GM12878 (cell line): ENCODE data around the gene NDEL1.

Experiments
- CTCF ChIP-seq, 3 experiments: IDR thresholded peaks in 2 of 3; conservative IDR thresholded peaks in 1 of 3; 2 replicates each; pipeline ENCODE4 v1.5.1; 2011; ENCODE audit warnings: low read depth in 3 of 3, low read length in 3 of 3, mild to moderate bottlenecking in 3 of 3, control low read depth in 2 of 3, moderate library complexity in 2 of 3, inconsistent platforms in 1 of 3, mixed read lengths in 1 of 3; ENCODE audit not compliant: control insufficient read depth in 2 of 3, insufficient read depth in 1 of 3; ENCODE audit errors: extremely low read depth in 1 of 3
- E4F1 ChIP-seq: fragments of 450-650 bp; IDR thresholded peaks from 2 replicates; pipeline ENCODE4 v1.6.1; 2018; ENCODE audit warnings: borderline replicate concordance, mild to moderate bottlenecking; ENCODE audit not compliant: partially characterized antibody
- EZH2 ChIP-seq: IDR thresholded peaks from 2 replicates; pipeline ENCODE4 v1.6.1; 2012; ENCODE audit warnings: low read depth, mild to moderate bottlenecking, control low read depth, inconsistent platforms, low read length, borderline replicate concordance; ENCODE audit not compliant: control insufficient read depth
- POLR2AphosphoS5 ChIP-seq: IDR thresholded peaks from 2 replicates; pipeline ENCODE4 v1.6.1; 2011; ENCODE audit warnings: mild to moderate bottlenecking, low read length, inconsistent platforms
- SUZ12 ChIP-seq: fragments of 200-600 bp; sonication (generic); IDR thresholded peaks from one replicate; pipeline ENCODE4 v1.6.1; 2018; ENCODE audit warnings: antibody characterized with exemption, mild to moderate bottlenecking; ENCODE audit not compliant: unreplicated experiment
- TCF12 ChIP-seq: IDR thresholded peaks from 2 replicates; pipeline ENCODE4 v1.6.1; 2011; ENCODE audit warnings: low read depth, mild to moderate bottlenecking, low read length
- TCF3 ChIP-seq: IDR thresholded peaks from 2 replicates; pipeline ENCODE4 v1.6.1; 2012; ENCODE audit warnings: low read depth, mild to moderate bottlenecking, low read length, borderline replicate concordance; ENCODE audit not compliant: insufficient read depth

GRCh38 chr17:8426094-8426720, 9.5 kb upstream of the NDEL1 start:
- TF ChIP-seq TCF12 (no peak), EZH2 (no peak), POLR2AphosphoS5 (no peak), SUZ12 (no peak), CTCF (IDR thresholded peaks at IDR 0.05 in 2 of 3, conservative IDR thresholded peaks at IDR 0.05 in 1 of 3; ENCODE audit: control insufficient read depth in 2 of 3, extremely low read depth in 1 of 3, insufficient read depth in 1 of 3, low read depth in 3 of 3, low read length in 3 of 3) (no peak), E4F1 (no peak), TCF3 (no peak)
